K562 (cell line): Measurements from ENCODE around the gene HTR1D. TPM values are rescaled to one million over a fixed set of nuclear protein-coding genes. Genes with fewer than 3 reads are reported as not detected.
A peak's percentile ranks its signal among the peaks of the same experiment; 100 is the strongest.

Experiments used
- ATAC-seq: fragments of 200-7000 bp; cut with Tn5 transposase; 3 replicates; pipeline ENCODE4 v1.9.1; 2020; ENCODE audit warnings: moderate library complexity
- BruUV-seq: library from RNA; stranded (reverse); fragments of 400-500 nt; replicated peaks from 2 replicates; lab custom pipeline; 2021; lab: Mats Ljungman, UMichigan
- CTCF ChIA-PET: fragments of 300-600 bp; formaldehyde crosslinking; extraction: SDS; loops from one replicate; lab custom pipeline; 2021; ENCODE audit warnings: low intra/inter-chr PET ratio; lab: Yijun Ruan, JAX
- POLR2A ChIA-PET: fragments of 300-600, 350-650 bp; sonication (Branson Sonifier 250); formaldehyde crosslinking; extraction: SDS; loops from one replicate; lab custom pipeline; 2021; ENCODE audit warnings: antibody characterized with exemption, inconsistent platforms; lab: Yijun Ruan, JAX
- DNase-seq, 4 experiments: peaks; one replicate each; pipeline versions ENCODE4 v3.0.0 to v3.0.0-alpha.2; 2011 to 2018; ENCODE audit warnings: low spot score in 3 of 4, mixed read lengths in 3 of 4; ENCODE audit errors: extremely low read depth in 1 of 4
- FAIRE-seq: peaks from 2 replicates; lab custom pipeline; 2011; peaks lifted over from hg19 to GRCh38; lab: Jason Lieb, UNC
- H2AFZ ChIP-seq: 2 replicates; pipeline ENCODE4 v1.6.0; 2011; ENCODE audit warnings: low read depth, low read length, control low read depth, inconsistent platforms
- H3K27ac ChIP-seq: fragments of 200-600 bp; 3 replicates; pipeline ENCODE4 v1.8.0; 2011; ENCODE audit warnings: low read depth, mild to moderate bottlenecking, control low read depth, inconsistent platforms, low read length, moderate library complexity, mixed read lengths; ENCODE audit errors: extremely low read depth
- H3K27me3 ChIP-seq, 2 experiments: fragments of 300-600 bp in 1 of 2; 2 replicates in 1 of 2; 3 replicates in 1 of 2; pipeline versions ENCODE4 v1.6.0 to v1.8.0; 2011; ENCODE audit warnings: inconsistent platforms in 2 of 2, low read length in 2 of 2, mild to moderate bottlenecking in 1 of 2, mixed read lengths in 1 of 2, moderate library complexity in 1 of 2; ENCODE audit not compliant: control insufficient read depth in 2 of 2, insufficient read depth in 2 of 2
- H3K36me3 ChIP-seq: fragments of 300-600 bp; 3 replicates; pipeline ENCODE4 v1.8.0; 2011; ENCODE audit warnings: mild to moderate bottlenecking, low read length, inconsistent platforms; ENCODE audit not compliant: control insufficient read depth, insufficient read depth
- H3K4me1 ChIP-seq, 2 experiments: fragments of 200-600 bp in 1 of 2; replicated peaks in 1 of 2; 2 replicates in 1 of 2; 3 replicates in 1 of 2; pipeline versions ENCODE4 v1.5.1 to v1.8.0; 2011; ENCODE audit warnings: inconsistent platforms in 2 of 2, low read length in 2 of 2, mild to moderate bottlenecking in 1 of 2, mixed read lengths in 1 of 2, moderate library complexity in 1 of 2; ENCODE audit not compliant: control insufficient read depth in 2 of 2, insufficient read depth in 2 of 2
- H3K4me2 ChIP-seq: 2 replicates; pipeline ENCODE4 v1.6.1; 2011; ENCODE audit warnings: low read length, control low read depth, inconsistent platforms, mixed read lengths; ENCODE audit not compliant: insufficient read depth
- H3K4me3 ChIP-seq: fragments of 200-600 bp; sonication (generic), shearing (Covaris generic); 2 replicates; pipeline ENCODE4 v1.5.1; 2016; ENCODE audit warnings: control low read depth, inconsistent platforms
- H3K79me2 ChIP-seq: fragments of 200-600 bp; 3 replicates; pipeline ENCODE4 v1.8.0; 2011; ENCODE audit warnings: low read length, inconsistent platforms; ENCODE audit not compliant: control insufficient read depth, insufficient read depth
- H3K9ac ChIP-seq, 2 experiments: 2 replicates each; pipeline versions ENCODE4 v1.6.0 to v1.6.1; 2011; ENCODE audit warnings: low read depth in 2 of 2, low read length in 2 of 2, control low read depth in 1 of 2, inconsistent platforms in 1 of 2, mild to moderate bottlenecking in 1 of 2, mixed read lengths in 1 of 2; ENCODE audit not compliant: insufficient read depth in 1 of 2
- H3K9me1 ChIP-seq: one replicate; pipeline ENCODE4 v1.6.0; 2011; ENCODE audit warnings: inconsistent platforms, mild to moderate bottlenecking, low read length, moderate library complexity; ENCODE audit not compliant: control insufficient read depth, insufficient read depth
- H3K9me3 ChIP-seq: replicated peaks from 2 replicates; pipeline ENCODE4 v1.5.1; 2011; ENCODE audit warnings: low read depth, low read length, inconsistent platforms; ENCODE audit not compliant: control insufficient read depth, insufficient read depth
- H4K20me1 ChIP-seq: replicated peaks from 2 replicates; pipeline ENCODE4 v1.6.1; 2011; ENCODE audit warnings: low read length, inconsistent platforms, mixed read lengths; ENCODE audit not compliant: control insufficient read depth, insufficient read depth
- ARID1B ChIP-seq: fragments of 450-650 bp; IDR thresholded peaks from 2 replicates; pipeline ENCODE4 v1.6.1; 2016; ENCODE audit warnings: antibody characterized with exemption, mild to moderate bottlenecking, inconsistent platforms
- CBFA2T3 ChIP-seq: fragments of 450-650 bp; IDR thresholded peaks from 2 replicates; pipeline ENCODE4 v1.6.1; 2017
- GATAD2B ChIP-seq: fragments of 450-650 bp; IDR thresholded peaks from 2 replicates; pipeline ENCODE4 v1.6.1; 2017; ENCODE audit warnings: mild to moderate bottlenecking, borderline replicate concordance
- WGBS: fragments of 100-300 bp; shearing (Covaris generic); methylation state at CpG from one replicate; pipeline ENCODE4 v1.1.6; 2016; ENCODE audit warnings: low coverage, mixed read lengths; ENCODE audit not compliant: insufficient coverage; ENCODE audit errors: missing lambda C conversion rate; 5-methylcytosine and 5-hydroxymethylcytosine counted together
- in situ Hi-C: fragments of 300-500 bp; cut with MboI; formaldehyde crosslinking; loops from 4 replicates; pipeline ENCODE4 v1.15.0; 2018; ENCODE audit warnings: inconsistent platforms, mixed read lengths
- intact Hi-C: fragments of 100-400 bp; cut with micrococcal nuclease; formaldehyde crosslinking; loops from 2 replicates; pipeline ENCODE4 v1.14.2; 2022
- polyA plus RNA-seq, 8 experiments: library from polyadenylated mRNA; depleted of rRNA in 4 of 8; stranded (reverse) in 5 of 8; unstranded in 3 of 8; fragments of >200 nt; fragmentation: Nextera tagmentation in 2 of 8; fragmentation: Illumina TruSeq in 1 of 8; extraction: Ambion mirVana in 2 of 8; extraction: Trizol in 1 of 8; gene quantifications; 2 replicates each; pipeline versions ENCODE4 v1.2.1 to v1.2.3, GENCODE V29; 2011 to 2014; ENCODE audit warnings: inconsistent platforms in 1 of 8, missing spikeins in 1 of 8
- total RNA-seq, 7 experiments: library from RNA; depleted of rRNA in 6 of 7; stranded (reverse); fragments of >200 nt in 6 of 7; fragmentation: Illumina TruSeq in 2 of 7; extraction: Trizol in 2 of 7; gene quantifications; 2 replicates each; pipeline versions ENCODE4 v1.2.1 to v1.2.3, GENCODE V29; 2011 to 2021; ENCODE audit warnings: low replicate concordance in 1 of 7
- TF ChIP-seq, protein P1 (sequence below): fragments of 450-650 bp; IDR thresholded peaks from 2 replicates; pipeline ENCODE4 v1.6.1; 2018; ENCODE audit not compliant: partially characterized antibody
- TF ChIP-seq, protein P2 (sequence below): sonication (generic); formaldehyde crosslinking; IDR thresholded peaks from 2 replicates; pipeline ENCODE4 v1.8.0; 2022; ENCODE audit warnings: mild to moderate bottlenecking, missing genetic modification reagents
- TF ChIP-seq, protein P3 (sequence below): fragments of 450-650 bp; IDR thresholded peaks from 2 replicates; pipeline ENCODE4 v1.6.1; 2017; ENCODE audit warnings: antibody characterized with exemption, mild to moderate bottlenecking

Gene HTR1D
- total and polyA plus RNA-seq, 9 of the 15 experiments (the other 6 are each of a cell fraction or from before 2014, with no cell fraction given): 0.03 to 0.09 (median 0.04) TPM; not detected in 4

DNA sequence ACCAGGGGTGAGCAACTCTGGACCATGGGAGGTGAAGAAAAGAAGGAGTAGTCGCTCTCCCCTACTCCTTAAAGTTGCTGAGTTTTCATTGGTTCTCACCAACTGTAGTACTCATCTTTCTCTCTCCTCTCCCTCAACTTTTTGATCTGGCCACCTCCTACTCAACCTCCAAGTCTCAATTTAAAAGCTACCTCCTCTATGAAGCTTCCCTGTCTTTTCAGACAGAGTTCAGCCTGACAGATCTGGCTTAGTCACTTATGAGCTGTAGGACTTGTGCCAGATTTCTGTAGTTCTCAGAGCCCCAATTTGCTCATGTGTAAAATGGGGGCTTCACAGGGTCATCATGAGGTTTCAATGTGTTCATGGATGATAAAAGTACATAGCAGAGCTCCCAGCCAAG, 34.5 kb upstream of the HTR1D start:
- in situ Hi-C loops: no loop called here
- Histone ChIP-seq H3K4me3 (no peak overlapping the region), H2AFZ (no peak overlapping the region), H4K20me1 (no peaks in the 10 kb centered on the region), H3K9me3 (no peaks in the 10 kb centered on the region), H3K27me3 (no peaks in the 10 kb centered on the region; a peak in 2 of 5 replicates), H3K27ac (no peak overlapping the region), H3K36me3 (no peaks in the 10 kb centered on the region), H3K4me1 (peaks cover 0 to 3% of the 10 kb centered on the region in 2 experiments; a peak in 2 of 5 replicates), H3K4me2 (no peak overlapping the region), H3K79me2 (no peaks in the 10 kb centered on the region), H3K9me1 (no peaks in the 10 kb centered on the region), H3K9ac (no peak overlapping the region; a peak in 1 of 4 replicates)
- TF ChIP-seq CBFA2T3 (peak; percentile 25; the same call in 1 of the 2 replicates), GATAD2B (no peak), ARID1B (peak; percentile 8; the same call in 1 of the 2 replicates)
- TF ChIP-seq, protein P1, sequence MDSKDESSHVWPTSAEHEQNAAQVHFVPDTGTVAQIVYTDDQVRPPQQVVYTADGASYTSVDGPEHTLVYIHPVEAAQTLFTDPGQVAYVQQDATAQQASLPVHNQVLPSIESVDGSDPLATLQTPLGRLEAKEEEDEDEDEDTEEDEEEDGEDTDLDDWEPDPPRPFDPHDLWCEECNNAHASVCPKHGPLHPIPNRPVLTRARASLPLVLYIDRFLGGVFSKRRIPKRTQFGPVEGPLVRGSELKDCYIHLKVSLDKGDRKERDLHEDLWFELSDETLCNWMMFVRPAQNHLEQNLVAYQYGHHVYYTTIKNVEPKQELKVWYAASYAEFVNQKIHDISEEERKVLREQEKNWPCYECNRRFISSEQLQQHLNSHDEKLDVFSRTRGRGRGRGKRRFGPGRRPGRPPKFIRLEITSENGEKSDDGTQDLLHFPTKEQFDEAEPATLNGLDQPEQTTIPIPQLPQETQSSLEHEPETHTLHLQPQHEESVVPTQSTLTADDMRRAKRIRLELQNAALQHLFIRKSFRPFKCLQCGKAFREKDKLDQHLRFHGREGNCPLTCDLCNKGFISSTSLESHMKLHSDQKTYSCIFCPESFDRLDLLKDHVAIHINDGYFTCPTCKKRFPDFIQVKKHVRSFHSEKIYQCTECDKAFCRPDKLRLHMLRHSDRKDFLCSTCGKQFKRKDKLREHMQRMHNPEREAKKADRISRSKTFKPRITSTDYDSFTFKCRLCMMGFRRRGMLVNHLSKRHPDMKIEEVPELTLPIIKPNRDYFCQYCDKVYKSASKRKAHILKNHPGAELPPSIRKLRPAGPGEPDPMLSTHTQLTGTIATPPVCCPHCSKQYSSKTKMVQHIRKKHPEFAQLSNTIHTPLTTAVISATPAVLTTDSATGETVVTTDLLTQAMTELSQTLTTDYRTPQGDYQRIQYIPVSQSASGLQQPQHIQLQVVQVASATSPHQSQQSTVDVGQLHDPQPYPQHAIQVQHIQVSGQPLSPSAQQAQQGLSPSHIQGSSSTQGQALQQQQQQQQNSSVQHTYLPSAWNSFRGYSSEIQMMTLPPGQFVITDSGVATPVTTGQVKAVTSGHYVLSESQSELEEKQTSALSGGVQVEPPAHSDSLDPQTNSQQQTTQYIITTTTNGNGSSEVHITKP: peak; percentile 19
- TF ChIP-seq, protein P2, sequence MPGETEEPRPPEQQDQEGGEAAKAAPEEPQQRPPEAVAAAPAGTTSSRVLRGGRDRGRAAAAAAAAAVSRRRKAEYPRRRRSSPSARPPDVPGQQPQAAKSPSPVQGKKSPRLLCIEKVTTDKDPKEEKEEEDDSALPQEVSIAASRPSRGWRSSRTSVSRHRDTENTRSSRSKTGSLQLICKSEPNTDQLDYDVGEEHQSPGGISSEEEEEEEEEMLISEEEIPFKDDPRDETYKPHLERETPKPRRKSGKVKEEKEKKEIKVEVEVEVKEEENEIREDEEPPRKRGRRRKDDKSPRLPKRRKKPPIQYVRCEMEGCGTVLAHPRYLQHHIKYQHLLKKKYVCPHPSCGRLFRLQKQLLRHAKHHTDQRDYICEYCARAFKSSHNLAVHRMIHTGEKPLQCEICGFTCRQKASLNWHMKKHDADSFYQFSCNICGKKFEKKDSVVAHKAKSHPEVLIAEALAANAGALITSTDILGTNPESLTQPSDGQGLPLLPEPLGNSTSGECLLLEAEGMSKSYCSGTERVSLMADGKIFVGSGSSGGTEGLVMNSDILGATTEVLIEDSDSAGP (CRISPR knock-in tag): no peak
- TF ChIP-seq, protein P3, sequence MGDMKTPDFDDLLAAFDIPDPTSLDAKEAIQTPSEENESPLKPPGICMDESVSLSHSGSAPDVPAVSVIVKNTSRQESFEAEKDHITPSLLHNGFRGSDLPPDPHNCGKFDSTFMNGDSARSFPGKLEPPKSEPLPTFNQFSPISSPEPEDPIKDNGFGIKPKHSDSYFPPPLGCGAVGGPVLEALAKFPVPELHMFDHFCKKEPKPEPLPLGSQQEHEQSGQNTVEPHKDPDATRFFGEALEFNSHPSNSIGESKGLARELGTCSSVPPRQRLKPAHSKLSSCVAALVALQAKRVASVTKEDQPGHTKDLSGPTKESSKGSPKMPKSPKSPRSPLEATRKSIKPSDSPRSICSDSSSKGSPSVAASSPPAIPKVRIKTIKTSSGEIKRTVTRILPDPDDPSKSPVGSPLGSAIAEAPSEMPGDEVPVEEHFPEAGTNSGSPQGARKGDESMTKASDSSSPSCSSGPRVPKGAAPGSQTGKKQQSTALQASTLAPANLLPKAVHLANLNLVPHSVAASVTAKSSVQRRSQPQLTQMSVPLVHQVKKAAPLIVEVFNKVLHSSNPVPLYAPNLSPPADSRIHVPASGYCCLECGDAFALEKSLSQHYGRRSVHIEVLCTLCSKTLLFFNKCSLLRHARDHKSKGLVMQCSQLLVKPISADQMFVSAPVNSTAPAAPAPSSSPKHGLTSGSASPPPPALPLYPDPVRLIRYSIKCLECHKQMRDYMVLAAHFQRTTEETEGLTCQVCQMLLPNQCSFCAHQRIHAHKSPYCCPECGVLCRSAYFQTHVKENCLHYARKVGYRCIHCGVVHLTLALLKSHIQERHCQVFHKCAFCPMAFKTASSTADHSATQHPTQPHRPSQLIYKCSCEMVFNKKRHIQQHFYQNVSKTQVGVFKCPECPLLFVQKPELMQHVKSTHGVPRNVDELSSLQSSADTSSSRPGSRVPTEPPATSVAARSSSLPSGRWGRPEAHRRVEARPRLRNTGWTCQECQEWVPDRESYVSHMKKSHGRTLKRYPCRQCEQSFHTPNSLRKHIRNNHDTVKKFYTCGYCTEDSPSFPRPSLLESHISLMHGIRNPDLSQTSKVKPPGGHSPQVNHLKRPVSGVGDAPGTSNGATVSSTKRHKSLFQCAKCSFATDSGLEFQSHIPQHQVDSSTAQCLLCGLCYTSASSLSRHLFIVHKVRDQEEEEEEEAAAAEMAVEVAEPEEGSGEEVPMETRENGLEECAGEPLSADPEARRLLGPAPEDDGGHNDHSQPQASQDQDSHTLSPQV: no peak
- FAIRE-seq (peak; percentile 44), ATAC-seq (no peak), DNase-seq (peak in 1 of 4 experiments; percentile 24)
- ChIA-PET POLR2A (interaction anchor here (0.6 to 1.2 kb wide), 6 partner anchors 8 to 233 kb away, joined by 3 to 8 read pairs (median 3); no protein-coding TSS in a partner anchor), CTCF (no interaction called here)
- no TSS peak for BruUV-seq
- WGBS: 0% methylated on average over 1 of the region's 1 CpG
- intact Hi-C loops: no loop called here
